ENCODE data around the gene OSTF1.

Gene OSTF1

DNA sequence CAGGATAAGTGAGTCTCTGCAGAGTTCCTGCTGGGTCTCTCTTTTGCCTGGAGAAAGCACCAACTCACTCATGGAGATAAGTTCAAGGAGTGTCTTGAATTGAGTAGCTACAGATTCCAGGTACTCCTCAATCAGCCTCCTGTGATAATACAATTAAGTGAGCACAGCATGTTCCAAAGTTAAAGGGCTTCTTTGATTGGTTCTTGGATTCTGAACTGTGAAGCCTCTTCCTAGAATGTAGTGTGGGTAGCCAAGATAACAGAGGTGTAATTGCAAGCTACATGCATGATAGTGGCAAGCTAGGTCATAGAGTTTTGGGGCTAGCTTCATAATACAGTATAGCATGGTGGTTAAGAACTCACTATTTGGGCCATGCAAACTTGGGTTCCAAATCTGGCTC lies 37.0 kb upstream of the OSTF1 start:
- H3K4me3 ChIP-seq (ENCODE audit: low read depth, low read length): no peak overlapping the region
- TF ChIP-seq, protein P1, sequence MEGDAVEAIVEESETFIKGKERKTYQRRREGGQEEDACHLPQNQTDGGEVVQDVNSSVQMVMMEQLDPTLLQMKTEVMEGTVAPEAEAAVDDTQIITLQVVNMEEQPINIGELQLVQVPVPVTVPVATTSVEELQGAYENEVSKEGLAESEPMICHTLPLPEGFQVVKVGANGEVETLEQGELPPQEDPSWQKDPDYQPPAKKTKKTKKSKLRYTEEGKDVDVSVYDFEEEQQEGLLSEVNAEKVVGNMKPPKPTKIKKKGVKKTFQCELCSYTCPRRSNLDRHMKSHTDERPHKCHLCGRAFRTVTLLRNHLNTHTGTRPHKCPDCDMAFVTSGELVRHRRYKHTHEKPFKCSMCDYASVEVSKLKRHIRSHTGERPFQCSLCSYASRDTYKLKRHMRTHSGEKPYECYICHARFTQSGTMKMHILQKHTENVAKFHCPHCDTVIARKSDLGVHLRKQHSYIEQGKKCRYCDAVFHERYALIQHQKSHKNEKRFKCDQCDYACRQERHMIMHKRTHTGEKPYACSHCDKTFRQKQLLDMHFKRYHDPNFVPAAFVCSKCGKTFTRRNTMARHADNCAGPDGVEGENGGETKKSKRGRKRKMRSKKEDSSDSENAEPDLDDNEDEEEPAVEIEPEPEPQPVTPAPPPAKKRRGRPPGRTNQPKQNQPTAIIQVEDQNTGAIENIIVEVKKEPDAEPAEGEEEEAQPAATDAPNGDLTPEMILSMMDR (IDR thresholded peaks at IDR 0.05; ENCODE audit: low read depth, low read length): no peak
- in situ Hi-C loops (cut with HindIII; ENCODE audit: low sequenced_read_pairs): no loop called here
- no peak for DNase-seq (ENCODE audit: low read depth, low spot score)

DNA sequence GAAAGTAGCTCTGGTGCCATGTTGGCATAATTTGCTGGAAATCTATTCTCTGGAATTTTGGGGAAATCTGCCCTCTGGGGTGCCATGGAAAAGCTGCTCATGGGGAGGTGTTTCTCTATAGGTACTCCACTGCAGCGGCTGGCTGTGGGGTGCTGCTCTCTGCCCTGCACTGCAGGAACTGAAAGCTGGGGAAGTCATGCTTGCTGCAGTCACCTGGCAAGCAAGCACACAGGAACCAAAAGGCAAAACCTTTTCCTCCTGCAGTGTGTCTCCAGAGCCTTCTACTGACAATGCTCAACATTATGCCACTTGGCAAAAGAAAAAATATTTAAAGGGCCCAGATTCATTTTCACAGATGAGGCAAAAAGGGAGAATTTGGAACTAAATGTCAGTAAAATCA lies 34.4 kb upstream of the OSTF1 start:
- in situ Hi-C loops (cut with HindIII; ENCODE audit: low sequenced_read_pairs): no loop called here

DNA sequence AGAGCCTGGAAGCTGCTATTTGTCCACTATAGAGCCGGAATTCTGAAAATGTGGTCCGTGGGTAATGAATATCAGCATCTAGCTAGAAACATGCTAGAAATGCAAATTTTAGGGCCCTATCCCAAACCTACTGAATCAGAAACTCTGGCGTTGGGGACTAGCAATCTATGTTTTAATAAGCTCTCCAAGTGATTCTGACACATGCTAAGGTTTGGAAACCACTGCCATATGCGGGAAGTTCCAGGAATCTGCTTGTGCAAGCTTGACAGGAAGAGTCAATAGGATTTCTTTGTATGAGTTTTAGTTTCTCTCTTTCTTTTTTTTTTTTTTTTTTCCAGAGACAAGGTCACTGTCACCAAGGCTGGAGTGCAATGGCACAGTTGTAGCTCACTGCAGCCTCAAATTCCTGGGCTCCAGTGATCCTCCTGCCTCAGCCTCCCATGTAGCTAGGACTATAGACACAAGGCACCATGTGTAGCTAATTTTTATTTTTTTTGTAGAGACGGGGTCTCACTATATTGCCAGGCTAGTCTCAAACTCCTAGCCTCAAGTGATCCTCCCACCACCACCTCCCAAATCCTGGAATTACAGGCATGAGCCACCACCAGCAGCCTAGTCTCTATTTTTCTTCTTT lies 33.8 kb upstream of the OSTF1 start:
- TF ChIP-seq, protein P1 (IDR thresholded peaks at IDR 0.05; ENCODE audit: low read depth, low read length): no peak
- H3K4me3 ChIP-seq (ENCODE audit: low read depth, low read length): no peak overlapping the region
- DNase-seq (ENCODE audit: low read depth, low spot score): no peak
- in situ Hi-C loops (cut with HindIII; ENCODE audit: low sequenced_read_pairs): no loop called here

More for the DNA sequence above, 34.4 kb upstream of the OSTF1 start:
- H3K4me3 ChIP-seq (ENCODE audit: low read depth, low read length): no peak overlapping the region
- no peak for DNase-seq (ENCODE audit: low read depth, low spot score)
- TF ChIP-seq, protein P1 (IDR thresholded peaks at IDR 0.05; ENCODE audit: low read depth, low read length): no peak

DNA sequence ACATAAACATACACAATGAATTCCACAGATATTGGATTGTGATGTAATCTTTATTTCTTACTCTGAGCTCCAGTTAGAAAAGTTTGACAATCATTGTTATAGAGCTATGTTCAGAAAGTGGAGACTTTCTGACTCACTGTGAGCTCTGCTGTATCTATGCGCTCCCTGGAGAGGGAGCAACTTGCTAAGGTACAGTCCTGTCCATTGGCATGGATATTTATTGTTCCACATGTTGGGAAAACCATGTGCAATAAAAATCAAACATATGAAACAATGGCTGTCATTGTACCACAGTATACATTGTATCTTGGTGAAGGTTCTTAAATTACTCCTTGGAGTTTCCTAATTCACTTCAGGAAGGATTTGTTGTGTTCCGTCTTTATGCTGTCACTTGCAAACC lies 27.1 kb upstream of the OSTF1 start:
- TF ChIP-seq, protein P1 (IDR thresholded peaks at IDR 0.05; ENCODE audit: low read depth, low read length): no peak
- H3K4me3 ChIP-seq (ENCODE audit: low read depth, low read length): no peak overlapping the region
- in situ Hi-C loops (cut with HindIII; ENCODE audit: low sequenced_read_pairs): no loop called here
- no peak for DNase-seq (ENCODE audit: low read depth, low spot score)

DNA sequence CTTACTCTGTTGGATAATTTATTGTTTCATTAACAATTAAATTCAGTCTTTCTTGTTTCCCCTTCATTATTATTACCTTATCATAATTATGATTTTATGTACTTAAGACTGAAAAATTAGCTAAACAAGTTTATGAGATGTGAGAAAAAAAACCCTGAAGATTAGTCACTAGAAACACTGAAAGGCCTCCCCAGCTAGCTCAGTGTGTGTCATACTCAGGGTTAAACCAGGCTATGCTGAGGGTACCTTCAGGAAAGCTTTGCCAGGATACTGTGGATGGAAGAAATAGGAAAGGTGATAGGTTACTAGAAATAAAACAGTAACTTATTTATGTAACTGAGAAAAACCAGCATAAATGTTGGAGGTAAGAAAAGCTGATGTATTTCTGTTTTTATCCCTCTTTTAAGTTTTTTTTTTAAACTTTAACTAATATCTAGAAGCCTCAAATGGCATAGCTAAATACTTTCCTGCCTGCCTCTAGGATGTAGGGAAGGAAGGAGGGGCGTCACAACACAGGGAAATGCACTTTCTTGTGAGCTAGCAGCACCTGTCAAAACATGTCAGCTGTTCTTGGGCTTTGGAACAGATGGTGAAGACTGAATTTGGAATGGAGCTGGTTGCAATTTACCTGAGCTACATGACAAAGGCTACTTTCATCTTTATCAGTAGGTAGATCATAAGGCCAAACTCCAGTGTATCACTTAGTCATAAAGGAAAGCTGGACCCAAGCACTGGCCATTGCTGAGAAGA lies 24.6 kb upstream of the OSTF1 start:
- H3K4me3 ChIP-seq (ENCODE audit: low read depth, low read length): no peak overlapping the region
- TF ChIP-seq, protein P1 (IDR thresholded peaks at IDR 0.05; ENCODE audit: low read depth, low read length): no peak
- in situ Hi-C loops (cut with HindIII; ENCODE audit: low sequenced_read_pairs): no loop called here
- DNase-seq (ENCODE audit: low read depth, low spot score): peak; percentile 29

DNA sequence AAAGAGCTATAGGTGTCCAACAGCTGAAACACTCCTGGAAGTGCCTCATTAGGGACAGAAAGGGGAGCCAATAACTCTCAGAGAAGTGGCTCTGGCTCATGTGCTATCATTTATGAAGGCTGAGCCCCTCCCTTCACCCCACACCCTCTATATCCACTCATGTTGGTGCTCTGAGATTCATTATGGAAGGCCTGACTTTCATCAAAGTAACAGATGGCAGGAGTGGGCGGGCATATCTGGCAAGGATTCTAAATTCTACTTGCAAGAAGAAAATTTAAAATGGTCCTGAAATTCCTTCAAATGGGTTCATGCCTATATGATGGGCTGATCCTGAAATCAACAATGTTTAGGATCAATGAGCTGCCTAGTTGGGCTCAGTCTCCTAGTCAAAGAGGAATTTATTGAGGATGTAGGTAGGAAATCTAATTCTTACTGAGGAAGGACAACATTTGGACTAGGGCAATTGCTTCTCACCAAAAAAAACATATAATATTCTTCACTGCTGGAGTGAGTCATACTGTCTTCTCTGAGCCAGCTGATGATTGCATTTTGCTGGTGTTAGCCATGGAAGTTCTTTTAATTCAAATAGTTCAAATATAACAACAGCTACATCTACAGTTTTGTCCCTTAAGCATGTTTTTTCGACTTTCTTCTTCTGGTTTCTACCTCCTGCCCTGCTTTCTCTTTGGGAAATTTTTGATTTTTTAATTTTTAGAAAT lies 23.8 kb upstream of the OSTF1 start:
- in situ Hi-C loops (cut with HindIII; ENCODE audit: low sequenced_read_pairs): no loop called here
- no peak overlapping the region for H3K4me3 ChIP-seq (ENCODE audit: low read depth, low read length)
- TF ChIP-seq, protein P1 (IDR thresholded peaks at IDR 0.05; ENCODE audit: low read depth, low read length): no peak
- peak; percentile 61 for DNase-seq (ENCODE audit: low read depth, low spot score)

Data from astrocyte of the spinal cord (primary cell).